WERI-Rb-1 (cell line): Measurements from ENCODE around the gene RPL10A.

ENCODE experiments used
- DNase-seq: peaks from one replicate; pipeline ENCODE4 v3.0.0-alpha.2; 2020
- H3K27ac ChIP-seq: fragments of 250-450 bp; sonication (Bioruptor Pico); 2 replicates; pipeline ENCODE4 v1.5.1; 2020; ENCODE audit warnings: mild to moderate bottlenecking, moderate library complexity
- H3K27me3 ChIP-seq: fragments of 250-450 bp; sonication (Bioruptor Pico); 2 replicates; pipeline ENCODE4 v1.5.1; 2021; ENCODE audit warnings: mild to moderate bottlenecking, low read depth, moderate library complexity; ENCODE audit not compliant: insufficient read depth, severe bottlenecking
- H3K36me3 ChIP-seq: fragments of 250-450 bp; sonication (Bioruptor Pico); 2 replicates; pipeline ENCODE4 v1.5.1; 2020; ENCODE audit warnings: mild to moderate bottlenecking, moderate library complexity
- H3K4me3 ChIP-seq: 2 replicates; pipeline ENCODE4 v1.5.1; 2011; ENCODE audit warnings: low read depth, mild to moderate bottlenecking, control low read depth, low read length
- H3K9me3 ChIP-seq: fragments of 250-450 bp; sonication (Bioruptor Pico); 2 replicates; pipeline ENCODE4 v1.5.1; 2021; ENCODE audit warnings: mild to moderate bottlenecking, moderate library complexity; ENCODE audit not compliant: severe bottlenecking
- CTCF ChIP-seq: IDR thresholded peaks from 2 replicates; pipeline ENCODE4 v1.5.1; 2011; ENCODE audit warnings: low read depth, mild to moderate bottlenecking, control low read depth, inconsistent platforms, low read length

RPL10A gene

DNA sequence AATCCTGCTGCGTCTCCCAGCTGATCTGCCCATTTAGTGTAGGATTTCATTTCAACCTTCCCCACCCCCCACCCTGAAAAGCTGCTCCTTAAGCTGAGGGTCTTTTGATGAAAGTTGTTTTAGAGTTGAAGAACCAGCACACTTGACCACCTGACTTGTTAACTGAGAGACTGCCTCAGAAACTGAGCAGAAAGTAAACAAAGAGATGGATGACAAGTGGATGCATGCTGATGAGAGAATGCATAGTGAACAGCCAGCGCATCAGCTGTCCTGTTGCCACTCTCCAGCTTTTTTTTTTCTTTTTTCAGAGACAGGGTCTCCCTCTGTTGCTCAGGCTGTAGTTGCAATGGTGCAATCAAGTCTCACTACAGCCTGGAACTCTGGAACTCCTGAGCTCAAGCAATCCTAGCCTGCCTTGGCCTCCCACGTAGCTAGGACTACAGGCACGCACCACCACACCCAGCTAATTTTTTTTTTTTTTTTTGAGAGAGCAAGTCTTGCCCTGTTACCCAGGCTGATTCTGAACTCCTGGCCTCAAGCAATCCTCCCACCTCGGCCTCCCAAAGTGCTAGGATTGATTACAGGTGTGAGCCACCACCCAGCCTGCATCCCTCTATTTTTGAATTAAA, 9.5 kb downstream of the RPL10A start:
- H3K4me3 ChIP-seq: no peak overlapping the region
- no peak for DNase-seq
- TF ChIP-seq CTCF: no peak
- H3K27me3 ChIP-seq: no peaks in the 10 kb centered on the region
- no peaks in the 10 kb centered on the region for H3K9me3 ChIP-seq
- no peak overlapping the region for H3K27ac ChIP-seq
- peaks cover 76% of the 10 kb centered on the region for H3K36me3 ChIP-seq

- Histone ChIP-seq H3K36me3 (peaks cover 76% of the 10 kb centered on the region), H3K4me3 (no peak overlapping the region), H3K27me3 (no peaks in the 10 kb centered on the region), H3K27ac (no peak overlapping the region), H3K9me3 (no peaks in the 10 kb centered on the region)
- peak; percentile 11 for DNase-seq
- TF ChIP-seq CTCF: no peak
Measured at GRCh38 chr6:35478259-35478658, 10.1 kb downstream of the RPL10A start.

DNA sequence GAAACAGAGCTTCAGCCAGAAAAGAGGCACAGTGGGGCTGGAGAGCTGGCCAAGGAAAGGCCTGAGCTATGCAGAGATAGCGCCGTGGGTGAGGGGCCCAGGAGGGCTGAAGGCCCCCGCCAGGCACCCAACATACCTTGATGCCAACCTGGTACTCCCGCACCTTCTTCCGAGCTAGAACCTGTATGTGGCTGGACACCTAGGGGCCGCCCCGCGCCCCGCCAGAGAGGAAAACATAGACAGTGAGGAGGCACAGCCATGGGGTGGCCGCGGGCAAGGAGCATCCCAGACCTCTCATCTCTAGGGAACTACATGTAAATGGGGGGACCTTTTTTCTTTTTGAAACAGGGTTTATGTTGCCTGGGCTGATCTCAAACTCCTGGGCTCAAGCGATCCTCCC, 12.0 kb downstream of the RPL10A start:
- peaks cover 74% of the 10 kb centered on the region for H3K36me3 ChIP-seq
- peak overlapping the region; percentile 54 for H3K27ac ChIP-seq
- H3K4me3 ChIP-seq: no peak overlapping the region
- peak; percentile 16 for DNase-seq
- no peaks in the 10 kb centered on the region for H3K9me3 ChIP-seq
- no peak for TF ChIP-seq CTCF
- H3K27me3 ChIP-seq: no peaks in the 10 kb centered on the region

GRCh38 chr6:35481226-35481625, 13.0 kb downstream of the RPL10A start:
- Histone ChIP-seq H3K4me3 (no peak overlapping the region), H3K9me3 (no peaks in the 10 kb centered on the region), H3K36me3 (peaks cover 74% of the 10 kb centered on the region), H3K27ac (no peak overlapping the region), H3K27me3 (no peaks in the 10 kb centered on the region)
- TF ChIP-seq CTCF: no peak
- DNase-seq: no peak

GRCh38 chr6:35483062-35483461, 14.9 kb downstream of the RPL10A start:
- Histone ChIP-seq H3K27me3 (no peaks in the 10 kb centered on the region), H3K27ac (peak overlapping the region; percentile 78), H3K9me3 (no peaks in the 10 kb centered on the region), H3K4me3 (no peak overlapping the region), H3K36me3 (peaks cover 64% of the 10 kb centered on the region)
- DNase-seq: no peak
- no peak for TF ChIP-seq CTCF

DNA sequence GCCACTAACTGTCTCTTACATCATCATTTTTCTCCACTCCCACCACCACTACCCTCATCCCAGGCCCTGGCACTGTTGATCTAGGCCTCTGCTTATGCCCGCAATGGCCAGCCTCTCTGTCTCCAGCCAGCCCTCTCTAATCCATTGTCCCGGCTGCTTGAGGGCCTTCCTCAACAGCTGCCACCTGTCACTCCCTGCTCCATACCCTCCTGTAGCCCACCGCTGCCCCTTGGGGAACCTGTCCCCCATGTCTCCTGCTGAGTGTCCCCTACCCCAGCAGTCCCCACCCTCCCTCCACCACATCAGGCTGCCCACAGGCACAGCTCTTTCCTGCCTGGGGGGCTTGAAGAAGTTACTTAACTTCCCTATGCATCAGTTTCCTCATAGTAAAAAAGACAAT, 15.3 kb downstream of the RPL10A start:
- Histone ChIP-seq H3K9me3 (no peaks in the 10 kb centered on the region), H3K27me3 (no peaks in the 10 kb centered on the region), H3K36me3 (peaks cover 59% of the 10 kb centered on the region), H3K4me3 (no peak overlapping the region), H3K27ac (peak overlapping the region; percentile 78)
- TF ChIP-seq CTCF: no peak
- no peak for DNase-seq
